Fibroblast of upper back skin (primary cell): ENCODE results near the gene LUC7L3.
"Not testable (repeated sequence)": the region's sequence is repeated elsewhere in the genome, so short reads cannot be mapped to it uniquely, and the experiment has no call there.

Experiments used
- DNase-seq: peaks from one replicate; pipeline ENCODE4 v3.0.0-alpha.2; 2013

Gene LUC7L3

DNA sequence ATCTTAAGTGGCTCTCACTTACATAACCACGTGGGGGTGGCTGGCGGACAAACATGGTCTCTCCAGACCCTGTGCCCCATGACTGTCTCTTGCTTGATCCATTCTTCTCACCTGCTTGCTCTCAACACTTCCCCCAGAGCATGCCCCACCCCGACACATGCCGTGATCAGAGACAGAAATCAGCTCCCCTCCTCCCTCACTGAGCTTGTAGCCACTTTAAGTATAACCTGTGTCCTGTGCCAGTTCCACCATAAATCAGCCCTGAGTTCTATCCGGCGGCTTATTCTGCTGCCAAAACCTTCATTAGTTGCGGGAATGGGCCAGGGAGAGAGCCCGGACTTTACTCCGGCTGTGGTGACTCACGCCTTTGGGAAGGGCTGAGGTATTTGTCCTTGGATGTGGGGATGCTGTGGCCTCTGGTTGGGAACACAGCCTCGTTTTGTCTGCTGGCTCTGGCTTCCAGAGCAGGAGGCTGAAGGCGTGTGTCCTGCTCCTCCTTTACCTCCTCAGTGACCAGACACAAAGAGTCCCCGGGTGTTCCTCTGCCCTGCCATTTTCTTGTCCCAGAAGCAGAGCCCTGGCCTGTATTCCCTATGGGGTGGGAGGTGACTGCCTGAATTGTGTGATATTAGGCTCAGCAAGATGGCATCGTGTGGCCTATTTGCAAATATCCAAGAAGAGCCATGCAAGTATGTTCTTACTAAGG lies 32.8 kb upstream of the LUC7L3 start:
- peak; percentile 90 for DNase-seq

DNA sequence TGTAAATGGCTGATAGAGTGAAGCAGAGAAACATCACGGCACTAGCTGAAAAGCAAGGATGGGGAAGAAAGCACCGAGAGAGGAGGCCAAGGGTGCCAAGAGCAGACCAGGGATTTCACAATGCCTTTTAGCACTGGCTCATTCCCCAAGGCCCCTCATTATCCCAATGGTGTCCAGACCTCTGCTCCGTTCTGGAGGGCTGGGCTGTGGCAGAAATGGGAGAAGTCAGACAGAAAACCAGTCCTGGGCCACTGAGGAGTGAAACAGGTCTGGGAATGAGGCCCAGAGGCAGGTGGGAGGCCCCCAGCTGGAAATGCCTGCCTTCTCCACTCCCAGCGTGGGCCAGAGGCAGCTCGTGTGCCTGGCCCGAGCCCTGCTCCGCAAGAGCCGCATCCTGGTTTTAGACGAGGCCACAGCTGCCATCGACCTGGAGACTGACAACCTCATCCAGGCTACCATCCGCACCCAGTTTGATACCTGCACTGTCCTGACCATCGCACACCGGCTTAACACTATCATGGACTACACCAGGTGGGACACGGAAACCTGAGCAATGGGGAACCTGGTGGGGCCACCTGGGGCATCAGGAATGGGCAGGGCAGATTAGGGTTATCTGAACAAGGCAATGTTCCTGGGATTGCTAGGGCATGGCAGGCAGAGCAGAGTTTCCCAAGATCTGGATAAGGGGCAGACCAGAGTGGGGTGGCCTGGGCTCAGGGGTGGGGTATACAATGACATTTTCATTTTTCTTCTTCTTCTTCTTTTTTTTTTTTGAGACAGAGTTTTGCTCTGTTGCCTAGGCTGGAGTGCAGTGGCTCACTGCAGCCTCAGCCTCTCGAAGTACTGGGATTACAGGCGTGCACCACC lies 32.0 kb upstream of the LUC7L3 start:
- peak; percentile 47 for DNase-seq

DNA sequence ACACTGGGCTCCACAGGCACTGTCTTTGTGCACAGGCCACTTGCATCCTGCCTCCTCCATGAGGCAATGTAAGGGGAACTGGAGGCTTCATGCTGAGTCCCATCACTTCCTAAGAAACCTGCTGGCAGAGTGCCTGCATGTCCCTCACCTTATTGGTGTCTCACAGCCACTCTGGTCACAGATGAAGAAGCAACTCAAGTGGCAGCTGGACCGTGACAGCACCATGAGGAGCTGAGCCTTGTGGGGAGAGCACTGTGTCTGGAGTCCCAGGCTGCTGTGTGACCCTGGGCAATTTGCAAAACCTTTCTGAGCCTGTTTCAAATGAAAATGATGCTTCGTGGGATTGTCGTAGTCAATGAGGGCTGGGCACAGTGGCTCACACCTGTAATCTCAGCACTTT lies 31.2 kb upstream of the LUC7L3 start:
- DNase-seq, result no peak

DNA sequence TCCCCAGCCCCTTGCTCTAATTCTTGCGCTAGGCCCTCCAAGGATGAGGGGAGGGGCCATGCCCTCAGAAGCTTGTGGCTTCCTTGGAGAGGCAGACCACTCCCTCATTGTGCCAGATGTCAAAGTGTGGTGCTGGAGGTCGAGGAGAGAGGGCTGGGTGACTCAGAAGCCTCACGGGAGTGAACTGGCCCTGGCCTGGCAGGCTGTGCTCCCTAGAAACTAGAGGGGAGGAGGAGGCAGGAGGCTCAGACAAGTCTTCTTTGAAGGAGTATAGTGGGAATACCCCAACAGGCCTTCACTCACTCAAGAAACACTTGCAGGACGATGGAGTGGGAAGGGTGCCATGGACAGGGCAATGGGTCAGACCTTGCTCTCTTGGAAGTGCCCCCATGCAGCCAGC lies 30.2 kb upstream of the LUC7L3 start:
- DNase-seq, result peak; percentile 35

DNA sequence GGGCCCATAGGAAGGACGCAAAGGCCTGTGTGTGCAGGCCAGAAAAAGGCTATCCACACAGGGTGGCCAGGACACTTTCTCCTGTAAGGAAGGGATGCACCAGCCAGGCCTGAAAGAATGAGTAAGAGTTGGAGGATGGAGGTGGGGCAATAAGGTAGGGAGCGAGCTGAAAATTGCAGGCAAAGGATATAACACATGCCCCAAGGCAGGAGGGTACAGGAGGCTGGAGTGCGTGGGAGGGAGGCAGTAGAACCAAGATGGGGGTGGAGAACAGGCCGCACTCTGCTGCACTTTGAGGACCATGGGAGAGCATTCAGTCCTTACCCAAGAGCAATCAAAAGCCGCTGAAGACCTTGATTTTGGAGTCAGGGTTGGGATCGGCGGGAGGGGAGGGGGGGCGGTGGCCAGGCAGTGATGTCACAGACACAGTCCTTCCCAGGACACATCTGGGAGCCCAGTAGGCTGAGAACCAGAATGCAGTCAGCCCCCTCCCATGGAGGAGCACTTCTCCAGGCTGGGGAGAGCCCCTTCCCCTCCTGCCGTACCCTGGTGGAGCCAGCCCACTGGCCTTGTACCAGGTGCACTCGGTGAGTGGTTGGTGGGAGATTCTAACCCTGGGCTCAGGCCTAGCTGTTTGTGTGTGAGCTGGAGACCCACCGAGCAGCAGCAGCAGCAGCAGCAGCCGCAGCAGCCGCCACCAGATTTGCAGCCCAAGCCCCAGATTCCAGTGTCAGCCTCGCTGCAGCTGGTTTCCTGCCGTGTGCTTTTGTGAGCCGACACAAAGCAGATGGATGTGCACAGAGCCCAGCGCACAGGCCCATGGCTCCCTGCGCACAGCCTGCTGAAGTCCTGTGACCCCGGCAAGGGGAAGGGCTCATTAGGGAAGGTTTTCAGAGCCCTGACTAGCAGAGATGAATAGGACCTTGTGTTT lies 29.2 kb upstream of the LUC7L3 start:
- DNase-seq, result peak; percentile 24

DNA sequence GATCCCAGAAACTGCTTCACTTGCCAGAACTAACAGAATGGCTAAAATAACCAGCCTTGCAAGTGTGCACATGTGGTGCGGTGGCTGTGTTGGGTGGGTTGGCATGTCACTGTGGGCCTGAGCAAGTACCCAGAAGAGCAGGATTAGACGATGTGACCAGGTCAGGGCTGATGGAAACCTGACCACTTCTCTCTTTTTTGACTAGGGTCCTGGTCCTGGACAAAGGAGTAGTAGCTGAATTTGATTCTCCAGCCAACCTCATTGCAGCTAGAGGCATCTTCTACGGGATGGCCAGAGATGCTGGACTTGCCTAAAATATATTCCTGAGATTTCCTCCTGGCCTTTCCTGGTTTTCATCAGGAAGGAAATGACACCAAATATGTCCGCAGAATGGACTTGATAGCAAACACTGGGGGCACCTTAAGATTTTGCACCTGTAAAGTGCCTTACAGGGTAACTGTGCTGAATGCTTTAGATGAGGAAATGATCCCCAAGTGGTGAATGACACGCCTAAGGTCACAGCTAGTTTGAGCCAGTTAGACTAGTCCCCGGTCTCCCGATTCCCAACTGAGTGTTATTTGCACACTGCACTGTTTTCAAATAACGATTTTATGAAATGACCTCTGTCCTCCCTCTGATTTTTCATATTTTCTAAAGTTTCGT lies 28.4 kb upstream of the LUC7L3 start:
- no peak for DNase-seq

DNA sequence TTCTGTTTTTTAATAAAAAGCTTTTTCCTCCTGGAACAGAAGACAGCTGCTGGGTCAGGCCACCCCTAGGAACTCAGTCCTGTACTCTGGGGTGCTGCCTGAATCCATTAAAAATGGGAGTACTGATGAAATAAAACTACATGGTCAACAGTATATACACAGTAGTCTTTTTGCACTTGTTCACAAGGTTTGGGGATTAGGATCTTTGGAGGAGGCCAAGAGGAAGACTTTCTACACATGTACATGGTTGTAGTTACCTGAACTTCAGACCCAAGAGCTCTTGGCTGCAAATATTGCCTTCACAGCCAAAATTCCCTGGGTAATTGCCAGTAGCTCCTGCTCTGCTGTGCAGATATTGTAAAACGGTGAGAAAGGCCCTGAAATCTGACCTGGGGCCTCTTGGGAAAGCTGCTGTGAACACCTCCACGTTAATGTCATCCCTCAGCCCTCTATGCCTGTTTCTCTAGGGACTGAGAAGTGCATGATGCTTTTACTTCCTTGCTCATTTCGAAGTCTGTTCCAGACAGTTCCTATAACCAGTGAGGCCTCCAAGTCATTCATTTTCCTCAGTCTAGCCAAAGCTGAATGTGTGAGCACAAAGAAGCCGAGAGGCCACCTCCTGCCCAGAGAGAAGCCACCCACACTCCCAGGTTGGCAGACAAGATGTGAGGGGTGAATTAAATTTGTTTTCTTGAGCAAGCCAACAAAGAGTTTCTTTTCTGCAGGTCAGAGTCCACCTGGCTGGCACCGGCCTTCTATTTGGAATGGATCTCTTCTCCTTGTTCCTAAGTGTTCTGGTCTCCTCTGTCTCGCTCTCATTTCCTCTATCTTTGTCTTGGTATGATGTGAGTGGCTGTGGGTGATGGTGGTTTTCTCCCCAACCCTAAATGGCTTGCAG lies 27.6 kb upstream of the LUC7L3 start:
- DNase-seq, result peak; percentile 63

DNA sequence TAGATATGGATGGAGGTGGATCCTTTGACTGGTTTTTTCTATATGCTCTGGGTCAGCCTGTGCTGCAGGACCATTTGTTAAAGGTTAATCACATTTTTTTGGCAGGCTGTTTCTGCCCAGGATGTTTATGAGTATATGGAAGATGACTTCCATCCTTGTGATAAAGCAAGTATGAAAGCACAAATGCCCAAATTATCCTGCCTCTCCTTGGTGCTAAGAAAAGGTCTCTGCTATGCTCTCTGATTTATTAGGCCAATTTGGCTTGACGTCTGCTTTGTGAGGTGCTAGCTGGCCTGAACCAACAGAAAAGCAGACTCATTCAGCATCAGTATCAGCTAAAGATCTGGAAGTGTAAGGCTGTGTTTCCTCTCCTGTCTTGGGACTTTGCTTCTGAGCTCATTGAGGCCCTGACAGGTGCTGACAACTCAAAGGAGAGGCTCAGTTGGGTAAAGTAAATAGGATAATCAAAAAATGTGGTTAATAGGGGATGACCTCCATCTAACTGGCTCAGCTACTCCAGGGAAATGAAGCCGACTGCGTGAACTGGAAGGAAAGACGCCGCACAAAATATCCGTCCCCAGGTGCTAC lies 26.9 kb upstream of the LUC7L3 start:
- DNase-seq, result no peak

DNA sequence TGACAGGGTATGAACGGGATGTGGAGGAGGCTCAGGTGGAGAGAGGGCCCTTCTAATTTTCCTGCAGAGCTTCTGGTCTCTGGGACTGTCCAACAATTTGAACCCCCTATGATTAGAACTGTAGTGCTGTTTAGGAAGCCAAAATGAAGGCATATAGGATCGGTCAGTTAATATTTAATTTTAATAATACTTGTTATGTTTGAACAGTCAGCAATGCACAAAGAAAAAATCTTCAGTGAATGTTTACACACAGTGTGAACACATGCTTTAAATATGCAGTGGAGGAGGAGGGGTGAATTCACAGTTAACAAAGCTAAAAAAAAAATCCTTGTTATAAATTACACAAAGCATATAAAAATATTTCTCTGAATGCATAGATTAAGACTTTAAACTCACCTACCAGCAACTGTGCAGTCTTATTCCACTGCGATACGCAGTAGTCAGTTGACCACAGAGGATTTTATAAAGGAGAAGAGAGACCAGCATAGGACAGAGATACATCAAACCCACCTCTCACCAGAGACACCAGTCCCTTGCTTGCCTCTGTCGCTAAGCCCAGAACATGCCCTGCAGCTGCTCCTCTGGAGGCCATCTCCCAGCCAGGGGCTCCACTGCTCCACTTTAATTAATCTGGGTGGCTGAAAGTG lies 26.2 kb upstream of the LUC7L3 start:
- no peak for DNase-seq

DNA sequence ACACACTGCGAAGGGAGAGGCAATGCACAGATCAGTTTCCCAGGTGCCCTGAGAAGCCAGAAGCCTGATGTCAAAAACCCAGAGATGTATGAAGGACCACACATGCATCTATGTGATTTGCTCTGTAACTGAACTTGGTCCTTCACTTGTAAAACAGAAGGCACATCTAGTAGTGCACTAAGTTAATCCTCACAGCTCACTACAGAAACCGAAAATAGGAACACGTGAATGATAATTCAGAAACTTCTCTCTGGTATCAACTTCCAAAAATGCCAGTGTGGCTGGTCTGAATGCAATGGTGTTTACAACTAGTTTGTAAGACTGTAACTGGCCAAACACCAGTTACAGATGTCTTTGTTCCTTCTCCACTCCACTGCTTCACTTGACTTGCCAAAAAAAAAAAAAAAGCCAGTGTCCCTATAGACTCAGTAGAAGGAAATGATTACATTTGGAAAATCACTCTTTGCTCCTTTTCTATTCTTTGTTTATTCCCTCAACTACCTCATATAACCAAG lies 23.0 kb upstream of the LUC7L3 start:
- no peak for DNase-seq

DNA sequence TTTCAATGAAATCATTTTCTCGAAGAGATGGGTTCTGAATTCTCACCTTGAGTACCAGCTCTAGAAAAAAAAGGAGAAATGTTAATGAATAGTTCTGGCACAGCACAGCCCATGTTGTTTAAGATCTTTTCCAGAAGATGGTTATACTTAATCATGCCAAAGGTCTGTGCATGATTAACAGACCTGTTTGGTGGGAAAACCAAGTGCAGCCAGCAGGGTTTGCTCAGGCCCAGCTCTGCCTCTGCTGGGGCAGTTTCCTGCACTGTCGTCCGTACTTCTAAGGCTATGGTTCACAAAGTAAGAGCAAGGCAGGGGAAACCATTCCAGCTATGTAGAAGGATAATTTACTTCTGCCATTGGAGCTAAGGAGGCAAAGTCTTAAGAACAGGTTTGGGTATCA lies 22.3 kb upstream of the LUC7L3 start:
- DNase-seq, result no peak

DNA sequence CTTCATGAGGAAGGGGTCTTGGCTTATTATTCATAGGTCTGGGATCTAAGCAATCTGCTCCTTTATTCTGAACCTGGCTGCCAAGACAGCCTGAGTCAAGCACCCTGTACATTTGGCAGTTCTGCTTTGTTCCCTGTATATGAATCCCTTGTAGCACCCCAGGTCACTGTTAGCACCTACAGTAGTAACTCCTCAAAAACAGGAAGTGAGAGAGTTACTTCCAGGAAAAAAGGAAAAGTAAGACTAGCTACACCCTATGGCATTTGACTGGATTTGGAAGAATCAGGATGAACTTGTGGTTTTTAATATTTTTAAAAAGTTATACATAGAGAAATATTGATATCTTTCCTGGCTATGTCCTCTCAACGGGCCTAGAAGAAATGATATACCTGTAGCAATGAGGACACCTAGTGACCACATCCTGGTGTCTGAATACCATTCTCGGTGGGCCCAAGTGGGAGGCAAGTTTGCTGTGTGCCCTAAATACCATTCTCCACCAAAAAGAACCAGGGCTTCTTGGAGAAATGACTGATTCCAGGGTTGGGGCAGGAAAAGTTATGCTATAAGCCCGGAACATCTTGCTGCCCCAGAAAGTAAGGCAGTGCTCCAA lies 21.6 kb upstream of the LUC7L3 start:
- DNase-seq, result no peak

DNA sequence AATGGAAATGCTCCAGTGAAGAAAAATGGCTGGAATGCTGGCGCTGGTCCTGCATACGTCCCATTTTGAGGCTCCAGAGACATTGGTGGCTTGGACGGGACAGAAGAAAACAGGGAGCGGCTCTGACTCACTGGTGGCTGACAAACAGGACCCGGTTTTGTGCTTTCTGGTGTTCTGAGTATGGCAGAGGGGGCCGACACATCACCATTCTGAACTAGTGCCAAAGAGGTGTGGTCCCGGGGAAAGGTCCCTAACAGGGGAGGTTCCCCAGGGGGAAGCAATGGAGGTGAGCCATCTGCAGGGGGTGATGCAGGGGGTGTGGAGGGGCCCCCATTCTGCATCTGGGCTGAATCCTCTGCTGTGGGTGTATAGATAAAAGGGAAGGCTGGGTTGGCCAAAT lies 20.0 kb upstream of the LUC7L3 start:
- no peak for DNase-seq

DNA sequence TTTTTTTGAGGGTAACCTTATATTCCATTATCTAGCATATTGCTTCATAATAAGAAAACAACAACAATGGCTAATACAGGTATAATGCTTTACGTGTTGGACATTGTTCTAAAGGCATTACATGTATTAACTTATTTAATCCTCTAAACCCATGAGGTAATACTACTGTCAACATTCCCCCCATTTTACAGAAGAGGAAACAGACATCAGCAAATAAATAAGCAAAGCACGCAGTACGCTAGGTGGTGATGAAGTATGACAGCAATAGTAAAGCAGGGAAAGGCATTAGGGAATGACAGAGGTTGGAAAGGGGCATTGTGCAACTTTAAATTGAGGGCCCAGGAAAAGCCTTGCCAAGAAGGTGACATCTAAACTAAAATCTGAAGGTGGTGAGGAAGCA lies 16.2 kb upstream of the LUC7L3 start:
- DNase-seq, result no peak

DNA sequence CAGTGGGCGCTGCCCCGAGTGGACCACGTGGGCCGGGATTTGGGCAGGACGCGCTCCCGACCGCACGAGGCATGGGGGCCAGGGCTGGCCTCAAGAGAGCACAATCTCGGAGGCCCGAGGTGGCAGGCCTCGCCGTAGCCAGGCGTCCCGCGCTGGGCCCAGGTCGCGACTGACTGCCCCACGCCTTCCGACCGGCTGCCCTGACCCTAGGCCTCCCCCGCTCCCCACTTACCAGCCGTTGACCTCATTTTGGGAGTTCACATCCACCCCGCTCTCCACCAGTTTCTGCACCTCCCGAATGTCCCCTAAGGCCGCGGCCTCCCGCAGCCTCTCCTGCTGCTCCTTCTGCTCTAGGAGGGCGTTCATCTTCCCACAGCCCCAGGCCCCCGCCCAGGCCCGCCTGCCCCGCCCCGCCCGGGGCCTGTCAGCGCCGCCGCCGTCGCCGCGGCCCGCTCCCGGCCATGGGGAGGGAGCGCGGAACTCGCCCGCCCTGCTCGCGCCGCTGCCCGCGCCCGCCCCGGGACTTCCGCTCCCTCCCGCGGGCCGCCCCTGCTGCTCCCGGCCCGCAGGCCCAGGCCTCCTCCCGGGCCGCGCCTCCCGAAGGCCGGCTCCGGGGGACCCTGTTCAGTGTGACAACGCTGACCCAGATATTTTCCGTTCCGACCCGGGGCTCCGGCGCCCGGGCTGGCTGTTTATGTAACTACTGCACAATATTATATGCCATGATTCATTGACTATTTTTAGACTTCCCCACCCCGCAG lies 11.9 kb upstream of the LUC7L3 start, which contains the start of gene ANKRD40:
Gene ANKRD40, minus strand, starts transcription at position 626 of the 761 bp plus-strand sequence. Its CDS starts 260 bp downstream, at position 366.
- DNase-seq, result peak; percentile 95

DNA sequence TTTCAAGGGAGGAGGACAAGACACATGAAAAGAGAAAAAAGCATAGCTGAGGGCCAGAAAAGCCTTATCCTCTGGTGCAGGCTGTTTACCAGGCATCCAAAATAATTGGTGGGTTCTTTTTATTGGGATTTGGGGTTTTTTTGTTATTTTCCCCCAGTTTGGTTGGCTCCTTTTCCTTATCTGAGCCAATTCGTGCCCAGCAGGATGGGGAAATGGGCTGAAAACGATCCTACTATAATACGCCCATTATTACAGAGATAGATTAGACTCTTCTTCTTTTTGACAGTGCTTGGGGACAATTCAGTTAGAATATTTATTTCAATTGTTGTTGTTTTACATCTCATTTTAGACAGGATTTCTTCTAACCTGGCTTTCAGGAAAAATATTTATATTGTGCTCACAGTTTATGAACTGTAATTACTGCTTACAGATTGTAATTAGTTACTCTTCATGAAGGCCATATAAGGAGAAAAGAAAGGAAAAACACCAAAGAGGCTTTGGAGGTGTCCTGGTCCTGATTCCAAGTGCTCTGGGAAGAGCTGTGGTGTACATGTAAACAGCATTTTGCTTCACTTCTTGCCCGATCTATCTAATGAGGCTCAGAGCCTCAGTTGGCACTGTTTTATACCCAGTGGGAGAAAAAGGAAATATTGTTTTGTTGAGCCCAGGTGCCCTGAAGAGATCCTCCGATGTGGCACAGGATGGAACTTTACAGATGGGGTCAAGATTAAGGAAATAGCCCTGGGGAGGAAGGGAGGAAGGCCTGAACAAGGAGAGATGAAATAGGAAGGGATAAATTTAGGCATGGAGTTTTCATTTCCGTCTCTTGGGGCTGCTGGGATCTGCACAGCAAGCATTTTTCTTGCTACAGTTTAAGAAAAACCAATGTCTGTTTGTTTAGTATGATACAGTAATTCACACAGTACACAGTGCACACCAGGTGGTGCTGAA lies 11.1 kb upstream of the LUC7L3 start:
- no peak for DNase-seq

DNA sequence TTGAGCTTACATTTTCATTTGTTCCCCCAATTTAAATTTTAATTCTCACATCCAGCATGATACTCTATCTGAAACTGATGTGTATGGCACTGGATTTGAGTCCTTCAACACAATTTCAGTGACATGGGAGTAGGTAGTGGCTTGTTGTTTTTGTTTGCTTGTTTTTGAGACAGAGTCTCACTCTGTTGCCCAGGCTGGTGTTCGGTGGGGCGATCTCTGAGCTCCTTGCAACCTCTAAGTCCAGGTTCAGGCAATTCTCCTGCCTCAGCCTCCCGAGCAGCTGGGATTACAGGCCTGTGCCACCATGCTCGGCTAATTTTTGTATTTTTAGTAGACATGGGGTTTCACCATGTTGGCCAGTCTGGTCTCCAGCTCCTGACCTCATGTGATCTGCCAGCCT lies 10.3 kb upstream of the LUC7L3 start:
- not testable (repeated sequence) for DNase-seq

DNA sequence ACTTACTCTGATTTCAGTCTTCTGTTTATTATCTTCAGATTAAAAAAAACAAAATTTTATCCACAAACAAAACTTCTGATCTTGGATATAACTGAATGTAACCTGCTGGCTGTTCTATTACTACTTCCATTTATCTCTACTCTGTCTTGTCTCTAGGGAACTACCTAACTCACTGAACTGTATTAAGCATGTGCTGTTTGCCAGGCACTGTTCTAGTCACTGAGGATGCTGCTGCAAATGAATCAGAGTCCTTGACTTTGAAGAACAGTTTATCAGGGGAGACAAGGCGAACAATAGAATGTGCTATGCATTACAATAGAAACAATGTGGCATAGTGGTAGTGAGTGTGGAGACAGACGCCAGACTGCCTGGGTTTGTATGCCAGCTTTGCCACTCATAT lies 9.4 kb upstream of the LUC7L3 start:
- DNase-seq, result no peak
